Measurements from ENCODE around the gene UBFD1.

The UBFD1 gene

DNA sequence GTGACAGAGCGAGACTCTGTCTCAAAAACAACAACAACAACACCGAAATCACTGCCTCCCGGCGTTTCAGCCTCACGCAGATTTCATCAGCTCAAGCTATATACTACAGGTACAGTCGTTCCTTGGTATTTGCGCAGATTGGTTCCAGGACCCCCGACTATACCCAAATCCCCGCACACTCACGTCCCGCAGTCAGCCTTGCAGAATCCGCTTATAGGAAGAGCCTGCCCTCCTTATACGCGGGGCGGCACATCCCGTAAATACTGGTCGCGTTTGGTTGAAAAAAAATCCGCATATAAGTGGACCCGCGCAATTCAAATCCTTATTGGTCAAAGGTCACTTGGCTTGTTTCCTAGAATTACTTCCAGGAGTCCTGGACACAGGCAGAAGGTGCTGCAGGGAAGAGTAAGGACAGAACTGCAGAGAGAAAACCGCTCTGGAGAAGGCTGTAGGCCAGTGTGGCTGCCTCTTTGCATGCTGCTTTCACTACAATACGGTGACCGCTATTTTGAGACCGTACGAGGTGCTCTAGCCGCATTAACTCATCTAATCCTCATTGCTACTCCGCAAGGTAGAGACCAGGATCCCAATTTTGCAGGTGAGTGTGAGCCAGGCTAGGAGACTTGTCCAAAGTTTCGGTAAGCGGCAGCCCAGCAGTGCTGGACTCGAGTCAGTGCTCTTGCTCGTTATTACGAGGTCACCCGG is 37.9 kb downstream of the UBFD1 start:
- no peaks in the 10 kb centered on the region for H3K27me3 ChIP-seq (ENCODE audit: low read depth, low read length)
- peaks cover 22% of the 10 kb centered on the region for H3K36me3 ChIP-seq (replicated peaks; ENCODE audit: low read depth, low read length)
- peaks cover 17% of the 10 kb centered on the region for H4K20me1 ChIP-seq (ENCODE audit: insufficient read depth, low read length)
- peaks cover 18% of the 10 kb centered on the region for H3K4me1 ChIP-seq (ENCODE audit: low read length)
- H2AFZ ChIP-seq (ENCODE audit: low read depth, low read length) = no peak overlapping the region
- peak overlapping the region; percentile 87 for H3K9ac ChIP-seq (ENCODE audit: low read length)
- peak overlapping the region; percentile 83 for H3K4me2 ChIP-seq (ENCODE audit: low read length)
- peaks cover 56% of the 10 kb centered on the region for H3K79me2 ChIP-seq (ENCODE audit: low read length)
- H3K27ac ChIP-seq (ENCODE audit: low read length) = peak overlapping the region; percentile 44
- peak overlapping the region; percentile 94 for H3K4me3 ChIP-seq (ENCODE audit: low read length)
- no peaks in the 10 kb centered on the region for H3K9me3 ChIP-seq (ENCODE audit: insufficient read depth, low read length)
- TF ChIP-seq, protein P1, sequence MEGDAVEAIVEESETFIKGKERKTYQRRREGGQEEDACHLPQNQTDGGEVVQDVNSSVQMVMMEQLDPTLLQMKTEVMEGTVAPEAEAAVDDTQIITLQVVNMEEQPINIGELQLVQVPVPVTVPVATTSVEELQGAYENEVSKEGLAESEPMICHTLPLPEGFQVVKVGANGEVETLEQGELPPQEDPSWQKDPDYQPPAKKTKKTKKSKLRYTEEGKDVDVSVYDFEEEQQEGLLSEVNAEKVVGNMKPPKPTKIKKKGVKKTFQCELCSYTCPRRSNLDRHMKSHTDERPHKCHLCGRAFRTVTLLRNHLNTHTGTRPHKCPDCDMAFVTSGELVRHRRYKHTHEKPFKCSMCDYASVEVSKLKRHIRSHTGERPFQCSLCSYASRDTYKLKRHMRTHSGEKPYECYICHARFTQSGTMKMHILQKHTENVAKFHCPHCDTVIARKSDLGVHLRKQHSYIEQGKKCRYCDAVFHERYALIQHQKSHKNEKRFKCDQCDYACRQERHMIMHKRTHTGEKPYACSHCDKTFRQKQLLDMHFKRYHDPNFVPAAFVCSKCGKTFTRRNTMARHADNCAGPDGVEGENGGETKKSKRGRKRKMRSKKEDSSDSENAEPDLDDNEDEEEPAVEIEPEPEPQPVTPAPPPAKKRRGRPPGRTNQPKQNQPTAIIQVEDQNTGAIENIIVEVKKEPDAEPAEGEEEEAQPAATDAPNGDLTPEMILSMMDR (IDR thresholded peaks at IDR 0.05; ENCODE audit: low read depth, low read length) = no peak
- TF ChIP-seq EZH2phosphoT487 (IDR thresholded peaks at IDR 0.05; ENCODE audit: low read depth) = no peak

DNA sequence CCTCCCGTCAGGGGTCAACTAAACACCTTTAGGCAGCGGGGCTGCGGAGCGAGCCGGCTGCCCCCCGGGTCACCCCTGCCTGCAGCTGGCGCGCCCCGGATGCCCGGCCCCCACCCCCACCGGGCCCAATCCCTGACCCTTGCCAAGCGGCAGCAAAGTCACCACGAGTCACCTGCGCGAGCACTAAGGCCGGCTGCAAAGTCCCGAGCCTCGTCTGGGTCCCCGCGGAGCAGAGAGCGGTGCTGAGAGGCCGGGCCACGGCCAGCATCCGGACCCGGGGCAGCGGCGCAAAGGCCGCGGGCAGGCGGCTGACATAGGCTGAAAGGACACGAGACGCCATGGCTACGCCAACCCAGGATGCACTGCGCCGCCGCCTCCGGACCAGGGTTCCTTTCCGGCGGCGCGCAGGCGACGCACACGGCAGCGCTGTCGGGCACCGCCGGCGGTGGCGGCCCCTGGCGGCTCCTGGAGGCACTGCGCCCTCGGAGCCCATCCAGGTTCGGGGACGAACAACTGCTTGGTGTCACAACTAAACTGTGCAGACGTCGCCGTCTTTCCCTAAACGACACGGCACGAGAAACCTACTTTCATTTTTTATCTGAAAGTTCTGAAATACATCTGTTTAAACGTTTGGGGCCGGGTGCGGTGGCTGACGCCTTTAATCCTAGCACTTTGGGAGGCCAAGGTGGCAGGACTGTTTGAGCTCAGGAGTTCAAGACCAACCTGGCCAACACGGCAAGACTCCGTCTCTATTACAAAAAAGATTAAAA is 38.6 kb downstream of the UBFD1 start, which contains the start of gene NDUFAB1:
TSS of gene NDUFAB1 (minus strand) at position 366 of the 770 bp plus-strand sequence. CDS start at position 340, 26 bp downstream.
- Histone ChIP-seq H3K9ac (ENCODE audit: low read length) (peak within 1 kb of the TSS; percentile 87), H3K4me3 (ENCODE audit: low read length) (peak within 1 kb of the TSS; percentile 94)

DNA sequence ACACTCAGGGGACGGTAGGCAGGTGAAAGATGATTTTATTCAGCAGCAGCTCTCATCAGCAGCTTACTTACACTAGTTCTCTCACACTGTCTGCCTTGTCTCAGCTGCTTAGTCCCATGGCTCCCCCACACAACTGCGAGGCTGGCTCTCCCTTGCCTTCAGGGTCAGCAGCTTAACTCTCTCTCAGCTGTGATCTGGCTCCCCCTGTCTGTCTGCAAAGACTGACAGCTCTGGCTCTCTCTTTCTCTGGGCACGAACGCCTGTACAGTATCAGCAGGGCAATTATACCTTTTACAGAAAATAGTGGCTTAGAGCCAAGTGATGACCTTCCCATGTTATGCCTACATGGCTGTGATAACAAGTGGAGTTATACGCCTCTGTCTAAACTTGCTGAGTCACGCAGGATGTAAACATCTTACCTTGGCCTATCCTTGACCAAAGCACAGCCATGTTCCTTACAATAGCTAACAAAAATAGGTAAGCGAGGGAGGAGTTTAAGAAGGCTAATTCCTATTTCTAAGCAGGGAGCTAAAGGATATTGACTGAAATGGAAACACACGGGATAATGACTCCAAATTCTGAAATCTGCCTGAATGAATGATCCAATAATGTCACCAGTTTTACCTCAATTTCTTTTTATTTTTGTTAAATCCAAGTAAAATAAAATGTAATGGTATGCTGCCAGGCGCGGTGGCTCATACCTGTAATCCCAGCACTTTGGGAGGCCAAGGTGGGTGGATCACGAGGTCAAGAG is 39.7 kb downstream of the UBFD1 start:
- peak overlapping the region; percentile 77 for H3K4me2 ChIP-seq (ENCODE audit: low read length)

More for the DNA sequence above, 38.6 kb downstream of the UBFD1 start, which contains the start of gene NDUFAB1:
- TF ChIP-seq EZH2phosphoT487 (IDR thresholded peaks at IDR 0.05; ENCODE audit: low read depth) = no peak
- TF ChIP-seq, protein P1 (IDR thresholded peaks at IDR 0.05; ENCODE audit: low read depth, low read length) = peak; percentile 79
- peak within 1 kb of the TSS; percentile 44 for H3K27ac ChIP-seq (ENCODE audit: low read length)
- peak within 1 kb of the TSS; percentile 94 for H2AFZ ChIP-seq (ENCODE audit: low read depth, low read length)
- H3K4me1 ChIP-seq (ENCODE audit: low read length) = peaks cover 18% of the 10 kb centered on the region
- peak within 1 kb of the TSS; percentile 83 for H3K4me2 ChIP-seq (ENCODE audit: low read length)
- no peaks in the 10 kb centered on the region for H3K9me3 ChIP-seq (ENCODE audit: insufficient read depth, low read length)
- peaks cover 17% of the 10 kb centered on the region for H3K36me3 ChIP-seq (replicated peaks; ENCODE audit: low read depth, low read length)
- H3K79me2 ChIP-seq (ENCODE audit: low read length) = peaks cover 49% of the 10 kb centered on the region
- H4K20me1 ChIP-seq (ENCODE audit: insufficient read depth, low read length) = peaks cover 16% of the 10 kb centered on the region
- no peaks in the 10 kb centered on the region for H3K27me3 ChIP-seq (ENCODE audit: low read depth, low read length)

More for the DNA sequence above, 39.7 kb downstream of the UBFD1 start:
- Histone ChIP-seq H3K9me3 (ENCODE audit: insufficient read depth, low read length) (no peaks in the 10 kb centered on the region), H3K4me3 (ENCODE audit: low read length) (peak overlapping the region; percentile 94), H4K20me1 (ENCODE audit: insufficient read depth, low read length) (peaks cover 8% of the 10 kb centered on the region), H3K27me3 (ENCODE audit: low read depth, low read length) (no peaks in the 10 kb centered on the region), H2AFZ (ENCODE audit: low read depth, low read length) (peak overlapping the region; percentile 3; the same call in 1 of the 2 replicates), H3K4me1 (ENCODE audit: low read length) (peaks cover 18% of the 10 kb centered on the region), H3K27ac (ENCODE audit: low read length) (peak overlapping the region; percentile 7), H3K9ac (ENCODE audit: low read length) (peak overlapping the region; percentile 57; the same call in 1 of the 2 replicates), H3K79me2 (ENCODE audit: low read length) (peaks cover 38% of the 10 kb centered on the region), H3K36me3 (replicated peaks; ENCODE audit: low read depth, low read length) (peaks cover 8% of the 10 kb centered on the region)
- TF ChIP-seq, protein P1 (IDR thresholded peaks at IDR 0.05; ENCODE audit: low read depth, low read length) = peak; percentile 58
- no peak for TF ChIP-seq EZH2phosphoT487 (IDR thresholded peaks at IDR 0.05; ENCODE audit: low read depth)

Data from OCI-LY3 (cell line).